Stimulated activated CD8-positive, alpha-beta memory T cell treated with anti-CD3 and anti-CD28 coated beads, Interleukin-4, amount 100 ng/mL, for 1 hour (primary cell): ENCODE data around the gene ITGA3.

ENCODE experiments used
- DNase-seq, 2 donors: peaks; one replicate each; pipeline ENCODE4 v3.0.0-alpha.2; 2020; ENCODE audit warnings: low read depth in 2 of 2, low spot score in 1 of 2

The ITGA3 gene

DNA sequence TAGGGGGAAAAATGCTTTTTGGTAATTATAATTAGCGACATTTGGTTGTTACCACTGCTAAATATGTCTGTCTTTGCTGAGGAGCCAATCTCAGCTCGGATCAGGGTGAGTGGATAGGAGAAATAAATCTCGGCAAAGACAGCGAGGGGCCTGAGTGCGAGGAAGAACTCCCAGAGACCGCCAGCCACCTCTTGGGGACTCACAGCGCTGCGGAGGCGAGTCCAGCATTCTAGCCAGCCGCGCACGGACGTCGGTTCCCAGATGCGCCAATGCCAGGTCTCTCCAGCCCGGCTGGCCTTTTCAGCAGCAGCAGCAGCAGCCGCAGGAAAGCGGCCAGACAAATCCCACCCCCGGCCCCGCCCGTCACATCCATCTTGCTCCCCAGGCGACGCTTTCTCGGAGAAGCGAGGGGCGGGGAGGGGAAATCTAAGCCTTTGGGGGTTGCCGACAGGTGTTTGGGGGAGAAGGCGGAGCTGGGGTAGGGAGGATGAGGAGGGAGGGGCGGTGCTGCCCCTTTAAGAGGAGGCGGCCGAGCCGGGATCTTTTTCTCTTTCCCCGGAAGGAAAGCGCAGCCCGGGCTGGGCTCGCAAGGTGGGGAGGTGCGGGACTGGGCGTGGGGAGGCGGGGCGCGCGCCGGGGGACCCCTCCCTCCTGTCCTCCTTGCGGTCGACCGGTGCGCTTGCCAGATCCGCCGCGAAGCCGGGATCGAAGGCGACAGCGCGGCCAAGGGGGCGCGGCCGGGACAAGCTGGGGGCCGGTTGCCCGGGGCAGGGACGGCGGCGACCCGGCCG is at the start of gene ITGA3:
TSS of gene ITGA3 (plus strand) at position 685 of the 791 bp plus-strand sequence. CDS start 330 bp downstream, outside the sequence.
- DNase-seq: peak in 1 of 2 donors; percentile 25

DNA sequence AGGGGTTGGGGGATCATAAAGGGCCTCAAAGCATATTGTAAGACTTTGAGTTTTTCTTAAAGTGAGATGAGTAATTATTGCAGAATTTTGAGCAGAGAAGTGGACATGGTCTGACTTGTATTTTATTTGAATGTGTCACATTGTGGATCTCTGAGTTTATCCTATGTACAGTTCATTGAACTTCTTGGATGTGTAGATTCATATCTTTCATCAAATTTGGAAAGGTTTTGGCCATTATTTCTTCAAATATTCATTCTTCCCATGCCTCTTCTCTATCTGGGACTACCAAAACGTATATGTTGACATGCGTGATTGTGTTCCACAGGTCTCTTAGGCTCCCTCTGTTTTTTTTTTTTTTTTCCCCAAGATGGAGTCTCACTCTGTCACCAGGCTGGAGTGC is 46.6 kb upstream of the ITGA3 start:
- no peak for DNase-seq

DNA sequence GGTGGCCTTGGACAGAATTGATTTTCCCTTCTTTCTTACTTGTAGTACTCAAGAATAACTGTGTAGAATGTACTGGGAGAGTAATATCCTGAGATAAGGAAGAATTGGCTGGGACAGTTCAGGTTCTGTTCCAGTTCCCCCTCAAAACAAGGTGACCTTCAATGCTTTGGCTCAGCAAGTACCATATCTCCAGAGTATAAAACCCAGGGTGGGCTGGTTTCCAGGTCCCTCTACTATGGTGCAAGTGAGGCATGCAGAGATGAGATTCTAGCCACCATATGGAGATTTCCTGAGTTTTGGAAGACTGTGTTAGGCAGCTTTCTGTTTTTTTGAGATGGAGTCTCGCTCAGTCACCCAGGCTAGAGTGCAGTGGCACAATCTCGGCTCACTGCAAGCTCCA is 42.8 kb upstream of the ITGA3 start:
- no peak for DNase-seq

- DNase-seq: no peak
Observed at GRCh38 chr17:50014471-50015088, 41.3 kb upstream of the ITGA3 start.

DNA sequence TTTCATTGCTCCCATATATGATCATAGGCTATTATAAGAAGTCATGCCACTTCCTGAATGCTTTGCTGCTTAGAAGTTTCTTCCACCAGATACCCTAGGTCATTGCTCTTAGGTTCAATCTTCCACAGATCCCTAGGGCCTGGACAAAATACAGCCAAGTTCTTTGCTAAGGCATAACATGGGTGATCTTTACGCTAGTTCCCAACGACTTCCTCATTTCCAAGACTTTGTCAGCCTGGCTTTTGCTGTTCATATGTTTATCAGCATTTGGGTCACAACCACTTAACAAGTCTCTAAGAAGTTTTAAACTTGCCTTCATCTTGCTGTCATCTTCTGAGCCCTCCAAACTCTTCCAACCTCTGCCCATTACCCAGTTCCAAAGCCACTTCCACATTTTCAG is 40.8 kb upstream of the ITGA3 start:
- DNase-seq: no peak

DNA sequence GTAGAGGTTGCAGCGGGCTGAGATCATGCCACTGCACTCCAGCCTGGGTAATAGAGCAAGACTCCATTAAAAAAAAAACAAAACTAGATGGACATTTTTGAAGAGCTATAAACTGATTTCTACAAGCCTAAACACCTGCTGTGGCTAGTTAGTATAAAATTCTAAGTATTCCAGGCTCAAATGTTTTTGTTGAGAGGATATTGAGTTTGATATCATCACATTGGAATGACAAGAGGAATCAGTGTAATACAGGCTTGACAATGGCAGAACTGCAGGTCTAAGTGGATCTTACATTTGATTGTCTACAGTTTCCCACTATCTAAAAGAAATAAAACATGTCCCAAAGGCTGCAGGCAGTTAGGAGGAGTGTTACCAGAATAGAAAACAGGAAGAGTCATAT is 37.0 kb upstream of the ITGA3 start:
- DNase-seq: no peak

DNA sequence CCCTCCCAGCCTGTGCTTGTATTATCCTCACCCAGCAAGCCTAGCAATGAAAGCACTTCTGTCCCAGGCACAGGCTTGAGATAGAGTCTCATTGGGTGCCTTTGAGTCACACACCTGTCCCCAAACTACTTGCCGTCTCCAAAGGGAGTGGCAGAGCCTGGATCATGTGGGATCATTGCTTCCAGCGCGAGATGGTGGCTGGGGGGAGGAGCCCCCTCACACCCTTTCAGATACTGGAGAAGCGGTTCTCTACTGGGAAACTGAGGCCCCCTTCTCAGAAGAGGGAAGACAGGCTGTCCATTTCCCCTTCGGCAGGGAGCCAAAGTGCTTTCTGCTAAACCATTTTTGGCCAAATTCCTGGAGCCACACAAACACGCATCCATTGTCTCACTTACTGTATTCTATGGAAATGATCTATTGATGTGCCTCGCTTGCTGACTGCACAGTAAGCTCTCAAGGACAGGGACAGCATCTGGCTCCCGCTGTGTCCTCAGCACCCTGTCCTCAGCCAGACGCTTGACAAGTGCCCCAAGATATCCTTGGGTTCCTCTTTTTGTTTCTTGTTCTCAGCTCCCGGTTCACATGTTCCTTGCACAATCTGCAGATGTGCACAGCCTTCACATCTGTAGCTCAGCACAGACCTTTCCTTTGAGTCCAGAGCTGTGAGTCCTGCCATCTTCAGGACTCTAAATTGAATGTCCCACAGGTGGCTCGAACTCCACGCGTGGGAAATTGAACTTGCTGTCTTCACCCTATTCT is 34.9 kb upstream of the ITGA3 start:
- DNase-seq: no peak

GRCh38 chr17:50021681-50022370 is 34.1 kb upstream of the ITGA3 start:
- DNase-seq: no peak

GRCh38 chr17:50022463-50023130 is 33.3 kb upstream of the ITGA3 start:
- DNase-seq: no peak

DNA sequence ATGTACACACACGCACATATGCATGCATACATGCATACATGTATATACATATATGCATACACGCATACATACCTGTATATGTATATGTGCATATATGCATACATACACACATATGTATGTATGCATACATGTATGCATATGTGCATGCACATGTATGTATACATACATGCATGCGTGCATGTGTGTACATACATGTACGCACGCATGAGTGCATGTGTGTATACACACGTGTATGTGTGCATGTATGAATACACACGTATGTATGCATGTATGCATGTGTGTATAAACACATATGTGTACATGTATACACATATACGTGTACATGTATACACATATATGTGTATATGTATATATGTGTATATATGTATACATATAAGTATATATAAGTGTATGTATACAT is 32.4 kb upstream of the ITGA3 start:
- DNase-seq: no peak

- no peak for DNase-seq
Observed at GRCh38 chr17:50024808-50025207, 31.1 kb upstream of the ITGA3 start.

GRCh38 chr17:50026046-50026675 is 29.7 kb upstream of the ITGA3 start:
- no peak for DNase-seq

DNA sequence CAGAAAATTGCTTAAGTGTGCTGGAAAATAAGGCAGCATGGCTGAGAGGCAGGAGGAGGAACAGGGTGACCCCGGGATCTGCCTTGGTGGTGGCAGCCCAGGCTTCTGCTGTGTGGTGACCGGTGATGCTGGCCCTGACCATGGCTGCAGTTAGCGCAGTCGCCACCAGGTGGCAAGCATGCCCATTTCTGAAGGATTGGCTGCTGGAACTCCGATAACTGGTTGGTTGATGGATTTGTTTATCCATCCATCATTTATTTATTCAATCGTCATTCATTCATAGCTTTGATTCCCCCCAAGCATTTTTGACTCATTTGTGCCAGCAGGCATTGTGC is 29.1 kb upstream of the ITGA3 start:
- DNase-seq: peak; percentile 62 to 72

- no peak for DNase-seq
Observed at GRCh38 chr17:50027172-50027880, 28.6 kb upstream of the ITGA3 start.

GRCh38 chr17:50027881-50028735 is 27.8 kb upstream of the ITGA3 start:
- no peak for DNase-seq

GRCh38 chr17:50028736-50029120 is 27.2 kb upstream of the ITGA3 start:
- no peak for DNase-seq

GRCh38 chr17:50029185-50029584 is 26.7 kb upstream of the ITGA3 start:
- DNase-seq: no peak

DNA sequence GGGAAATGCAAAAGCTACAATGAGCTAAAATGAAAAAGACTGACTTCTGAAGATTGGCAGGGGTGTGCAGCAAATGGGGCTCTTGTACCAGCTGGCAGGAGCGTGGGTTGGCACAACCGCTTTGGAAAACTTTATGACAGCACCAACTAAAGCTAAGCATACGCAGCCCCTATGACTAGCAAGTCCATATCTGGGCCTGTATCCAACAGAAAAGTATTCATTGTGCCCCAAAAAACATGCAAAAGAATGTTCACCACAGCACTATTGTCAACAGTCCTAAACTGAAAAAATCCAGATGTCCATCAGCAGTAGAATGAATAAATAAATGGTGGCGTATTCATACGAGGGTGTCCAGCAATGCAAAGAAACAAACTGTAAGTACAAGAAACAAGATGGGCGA is 22.6 kb upstream of the ITGA3 start:
- no peak for DNase-seq
